ENCODE data around the gene NFKB1. TPM values are rescaled to one million over a fixed set of nuclear protein-coding genes. Genes with fewer than 3 reads are reported as not detected.
A peak's percentile ranks its signal among the peaks of the same experiment; 100 is the strongest.

Gene NFKB1
- total RNA-seq, 1 donor from 2014 or later = 25.1 TPM

GRCh38 chr4:102500352-102500695, 835 bp upstream of the NFKB1 start:
- peak overlapping the region; percentile 71 for H3K27ac Mint-ChIP-seq
- no peaks in the 10 kb centered on the region for H3K9me3 Mint-ChIP-seq (ENCODE audit: low read depth)
- DNase-seq (ENCODE audit: low spot score, unreplicated experiment) = no peak
- no peak for TF ChIP-seq CTCF (IDR thresholded peaks at IDR 0.05; ENCODE audit: unreplicated experiment)
- H3K4me3 Mint-ChIP-seq (ENCODE audit: low read depth) = peak overlapping the region; percentile 63
- no peaks in the 10 kb centered on the region for H3K36me3 Mint-ChIP-seq (ENCODE audit: insufficient read depth)
- H3K27me3 Mint-ChIP-seq = peaks cover 11% of the 10 kb centered on the region
- peaks cover 22% of the 10 kb centered on the region for H3K4me1 Mint-ChIP-seq (ENCODE audit: low read depth)

GRCh38 chr4:102501447-102501696, 213 bp downstream of the NFKB1 start:
- peaks cover 11% of the 10 kb centered on the region for H3K27me3 Mint-ChIP-seq
- TF ChIP-seq CTCF (IDR thresholded peaks at IDR 0.05; ENCODE audit: unreplicated experiment) = no peak
- no peaks in the 10 kb centered on the region for H3K9me3 Mint-ChIP-seq (ENCODE audit: low read depth)
- no peak for DNase-seq (ENCODE audit: low spot score, unreplicated experiment)
- no peak overlapping the region for H3K27ac Mint-ChIP-seq
- H3K36me3 Mint-ChIP-seq (ENCODE audit: insufficient read depth) = no peaks in the 10 kb centered on the region
- peaks cover 22% of the 10 kb centered on the region for H3K4me1 Mint-ChIP-seq (ENCODE audit: low read depth)
- H3K4me3 Mint-ChIP-seq (ENCODE audit: low read depth) = peak overlapping the region; percentile 95

- Mint-ChIP-seq H3K36me3 (ENCODE audit: insufficient read depth) (no peaks in the 10 kb centered on the region), H3K27me3 (peaks cover 4% of the 10 kb centered on the region), H3K4me3 (ENCODE audit: low read depth) (peak overlapping the region; percentile 95), H3K4me1 (ENCODE audit: low read depth) (peaks cover 21% of the 10 kb centered on the region), H3K27ac (peak overlapping the region; percentile 99), H3K9me3 (ENCODE audit: low read depth) (no peaks in the 10 kb centered on the region)
- no peak for TF ChIP-seq CTCF (IDR thresholded peaks at IDR 0.05; ENCODE audit: unreplicated experiment)
- DNase-seq (ENCODE audit: low spot score, unreplicated experiment) = no peak
These were observed 1.3 kb downstream of the NFKB1 start for GRCh38 chr4:102502543-102502818.

- Mint-ChIP-seq H3K27ac (peak overlapping the region; percentile 81), H3K27me3 (peaks cover 4% of the 10 kb centered on the region), H3K36me3 (ENCODE audit: insufficient read depth) (no peaks in the 10 kb centered on the region), H3K4me3 (ENCODE audit: low read depth) (peak overlapping the region; percentile 95), H3K4me1 (ENCODE audit: low read depth) (peaks cover 21% of the 10 kb centered on the region), H3K9me3 (ENCODE audit: low read depth) (no peaks in the 10 kb centered on the region)
- TF ChIP-seq CTCF (IDR thresholded peaks at IDR 0.05; ENCODE audit: unreplicated experiment) = no peak
- no peak for DNase-seq (ENCODE audit: low spot score, unreplicated experiment)
These were observed 2.2 kb downstream of the NFKB1 start for GRCh38 chr4:102503301-102503746.

- Mint-ChIP-seq H3K27me3 (no peaks in the 10 kb centered on the region), H3K9me3 (ENCODE audit: low read depth) (no peaks in the 10 kb centered on the region), H3K27ac (peak overlapping the region; percentile 81), H3K36me3 (ENCODE audit: insufficient read depth) (no peaks in the 10 kb centered on the region), H3K4me3 (ENCODE audit: low read depth) (peak overlapping the region; percentile 95), H3K4me1 (ENCODE audit: low read depth) (peaks cover 21% of the 10 kb centered on the region)
- no peak for DNase-seq (ENCODE audit: low spot score, unreplicated experiment)
- TF ChIP-seq CTCF (IDR thresholded peaks at IDR 0.05; ENCODE audit: unreplicated experiment) = no peak
These were observed 3.0 kb downstream of the NFKB1 start for GRCh38 chr4:102503831-102504786.

All from progenitor cell of endocrine pancreas (in vitro differentiated cells).